HT-29 (cell line): ENCODE data around the gene BOD1L1. TPM values are rescaled to one million over a fixed set of nuclear protein-coding genes. Genes with fewer than 3 reads are reported as not detected.
"Not testable (repeated sequence)": the region's sequence is repeated elsewhere in the genome, so short reads cannot be mapped to it uniquely, and the experiment has no call there.

ENCODE experiments used
- DNase-seq: peaks from one replicate; pipeline ENCODE4 v3.0.0-alpha.2; 2015; ENCODE audit warnings: low spot score
- total RNA-seq: library from RNA; depleted of rRNA; stranded (reverse); fragments of >200 nt; shearing (Covaris generic); gene quantifications from 2 replicates; pipeline ENCODE4 v1.2.3, GENCODE V29; 2014

BOD1L1 gene
- total RNA-seq, 1 experiment from 2014 or later = 9.9 TPM

DNA sequence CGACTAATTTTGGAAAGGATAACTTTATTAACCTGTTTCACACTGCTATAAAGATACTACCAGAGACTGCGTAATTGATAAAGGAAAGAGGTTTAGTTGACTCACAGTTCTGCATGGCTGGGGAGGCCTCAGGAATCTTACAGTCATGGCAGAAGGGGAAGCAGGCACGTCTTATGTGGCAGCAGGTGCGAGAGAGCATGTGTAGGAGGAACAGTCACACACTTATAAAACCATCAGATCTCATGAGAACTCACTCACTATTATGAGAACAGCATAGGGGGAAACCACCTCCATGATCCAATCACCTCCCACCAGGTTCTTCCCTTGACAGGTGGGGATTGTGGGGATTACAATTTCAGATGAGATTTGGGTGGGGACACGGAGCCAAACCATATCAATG, 67.4 kb downstream of the BOD1L1 start:
- not testable (repeated sequence) for DNase-seq

GRCh38 chr4:13559413-13559812, 68.1 kb downstream of the BOD1L1 start:
- peak; percentile 17 for DNase-seq

DNA sequence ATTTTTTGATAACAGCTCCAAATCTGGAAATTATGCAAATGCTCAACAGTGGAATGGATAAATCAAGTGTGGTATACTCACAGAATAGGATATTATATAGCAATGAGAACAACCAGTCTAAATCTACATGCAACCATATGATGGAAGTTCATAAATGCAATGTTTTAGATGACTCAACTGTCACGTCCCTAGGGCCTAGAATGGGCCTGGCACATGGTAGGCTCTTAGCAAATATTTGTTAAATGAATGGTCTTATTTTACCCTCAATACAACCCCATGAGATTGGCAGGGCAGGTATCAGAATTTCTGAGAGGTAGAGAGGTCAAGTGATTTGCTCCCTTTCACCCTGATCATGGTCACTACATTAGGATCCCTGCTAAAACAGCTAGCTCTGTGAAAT, 68.6 kb downstream of the BOD1L1 start:
- no peak for DNase-seq

- no peak for DNase-seq
Measured at GRCh38 chr4:13555325-13555724, 72.2 kb downstream of the BOD1L1 start.

DNA sequence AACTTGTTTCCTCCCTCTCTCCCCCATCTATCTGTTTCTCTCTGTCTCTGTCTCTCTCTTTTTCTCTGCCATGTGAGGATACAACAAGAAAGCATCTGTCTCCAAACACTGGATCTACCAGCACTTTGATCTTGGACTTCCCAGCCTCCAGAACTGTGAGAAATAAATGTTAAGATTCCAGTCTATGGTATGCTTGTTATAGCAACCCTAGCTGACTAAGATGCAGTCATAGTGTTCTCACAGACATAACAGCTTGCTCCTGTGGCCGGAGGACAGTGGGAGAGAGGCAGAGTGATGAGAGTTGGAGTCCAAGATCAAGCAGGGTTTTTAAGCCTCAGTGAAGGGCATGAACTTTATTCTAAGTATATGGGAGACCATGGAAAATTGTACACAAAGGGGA, 74.4 kb downstream of the BOD1L1 start:
- DNase-seq = no peak

DNA sequence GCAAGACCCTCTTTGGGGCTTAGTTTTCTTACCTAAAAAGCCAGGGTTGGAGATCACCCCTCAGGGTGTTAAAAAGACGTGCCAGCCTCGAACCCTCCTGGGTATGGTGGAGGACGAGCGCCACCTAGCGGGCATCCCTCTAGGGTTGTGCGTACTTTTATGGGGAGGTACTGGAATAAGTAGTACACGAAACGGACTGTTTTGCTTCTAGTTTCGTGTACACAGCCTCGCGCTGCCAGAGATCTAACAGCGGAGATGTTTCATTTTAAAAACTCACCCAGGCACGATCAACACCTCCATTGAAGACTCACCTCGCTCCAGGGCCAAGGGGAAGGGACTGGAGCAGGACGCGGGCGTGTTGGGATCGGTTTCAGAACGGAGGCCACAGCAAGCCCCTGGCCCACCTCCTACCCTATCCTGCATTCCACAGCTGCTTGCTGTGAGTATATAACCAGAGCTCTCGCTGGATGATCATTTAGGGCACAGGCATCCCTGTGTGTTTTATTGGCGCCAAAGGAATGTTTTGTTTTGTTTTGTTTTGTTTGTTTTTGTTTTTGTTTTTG, 78.5 kb downstream of the BOD1L1 start:
- DNase-seq = peak; percentile 85

- DNase-seq = no peak
Measured at GRCh38 chr4:13548059-13548983, 79.2 kb downstream of the BOD1L1 start.

DNA sequence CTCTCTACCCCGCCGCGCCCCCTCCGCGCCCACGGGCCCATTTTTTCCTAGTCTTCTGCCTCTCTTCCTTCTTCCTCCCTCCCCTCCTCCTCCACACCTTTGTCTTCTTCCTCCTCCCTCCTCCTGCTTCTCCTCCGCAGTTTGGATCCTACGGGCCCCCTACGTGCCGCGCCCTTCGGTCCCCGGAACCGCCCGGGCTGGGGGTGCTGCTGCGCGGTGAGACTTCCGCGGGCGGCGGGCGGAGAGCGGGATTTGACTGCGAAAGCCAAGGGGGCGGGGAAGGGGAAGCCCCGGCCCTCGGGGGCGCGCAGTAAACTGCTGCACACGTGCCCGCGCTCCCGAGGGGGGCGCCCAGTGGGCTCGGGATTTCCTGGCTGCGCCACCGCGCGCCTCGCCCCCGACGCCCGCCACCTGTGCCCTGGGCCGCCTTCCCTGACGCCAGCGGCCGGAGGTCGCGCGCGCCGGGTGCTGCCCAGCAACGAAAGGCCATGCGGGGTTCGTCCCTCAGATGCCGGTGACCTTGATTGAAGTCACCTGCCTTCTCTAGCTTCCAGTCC, 80.0 kb downstream of the BOD1L1 start:
- no peak for DNase-seq

DNA sequence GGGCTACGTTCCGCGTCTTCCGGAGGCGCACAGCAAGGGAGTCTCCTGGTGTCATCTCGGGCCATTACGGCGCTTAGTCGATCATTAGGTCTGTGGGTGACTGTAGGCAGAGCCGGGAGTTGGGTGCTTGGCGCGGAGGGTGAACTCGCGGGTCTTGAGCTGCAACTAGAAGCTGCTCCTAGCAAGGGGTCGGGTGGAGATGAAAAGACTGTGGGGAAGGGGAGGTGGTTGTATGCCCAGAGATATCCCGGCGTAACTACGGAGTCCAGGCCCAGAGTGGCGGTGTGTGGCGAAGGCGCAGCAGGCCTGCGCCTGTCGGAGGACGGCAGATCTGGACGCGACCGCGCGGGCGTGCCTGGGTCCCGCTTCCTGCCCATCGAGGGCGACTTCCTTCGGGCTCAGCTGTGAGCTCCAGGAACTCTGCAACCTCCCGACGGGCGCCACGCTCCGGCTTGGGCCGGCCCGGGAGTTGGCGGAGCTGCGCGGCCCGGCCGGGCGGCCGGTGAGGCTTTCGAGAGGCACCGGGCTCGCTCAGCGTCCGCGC, 80.5 kb downstream of the BOD1L1 start:
- DNase-seq = no peak

DNA sequence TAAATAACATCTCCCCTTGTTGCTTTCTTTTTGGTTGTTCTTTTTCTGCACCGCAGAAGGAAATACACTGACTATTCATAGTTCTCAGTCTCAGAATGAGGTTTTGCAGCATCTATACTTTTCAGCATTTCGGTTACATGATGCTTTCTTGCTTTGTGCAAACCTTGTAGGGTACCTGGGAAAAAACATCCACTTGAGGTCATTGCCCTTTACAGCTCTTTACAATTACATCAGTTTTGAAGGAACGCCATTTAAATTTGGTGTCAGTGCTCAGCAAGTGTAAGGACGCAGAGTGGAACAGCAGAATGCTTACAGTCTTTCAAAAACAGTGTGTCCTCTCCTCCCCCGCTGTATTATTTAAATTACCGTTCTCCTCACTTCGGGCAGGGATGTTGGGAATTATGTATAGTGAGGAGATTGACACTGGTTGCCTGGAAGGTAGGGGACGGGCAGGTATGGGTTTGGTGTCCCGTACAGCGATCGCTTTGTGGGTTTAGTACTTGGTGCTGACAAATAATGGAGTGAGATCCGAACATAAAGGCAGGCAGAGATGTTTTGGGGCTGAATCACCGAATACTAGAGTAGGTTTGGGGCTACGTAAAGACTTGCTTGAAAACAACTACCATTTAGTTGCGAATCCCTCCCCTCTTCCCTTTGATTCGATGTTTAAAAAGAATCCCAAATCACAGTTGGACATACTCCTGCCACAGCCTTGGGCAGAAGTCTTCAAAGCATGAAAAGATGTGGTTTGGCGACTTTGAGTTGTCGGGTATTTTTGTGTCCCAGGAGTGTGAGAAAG, 81.2 kb downstream of the BOD1L1 start:
- no peak for DNase-seq

- no peak for DNase-seq
Measured at GRCh38 chr4:13545394-13545808, 82.1 kb downstream of the BOD1L1 start.

DNA sequence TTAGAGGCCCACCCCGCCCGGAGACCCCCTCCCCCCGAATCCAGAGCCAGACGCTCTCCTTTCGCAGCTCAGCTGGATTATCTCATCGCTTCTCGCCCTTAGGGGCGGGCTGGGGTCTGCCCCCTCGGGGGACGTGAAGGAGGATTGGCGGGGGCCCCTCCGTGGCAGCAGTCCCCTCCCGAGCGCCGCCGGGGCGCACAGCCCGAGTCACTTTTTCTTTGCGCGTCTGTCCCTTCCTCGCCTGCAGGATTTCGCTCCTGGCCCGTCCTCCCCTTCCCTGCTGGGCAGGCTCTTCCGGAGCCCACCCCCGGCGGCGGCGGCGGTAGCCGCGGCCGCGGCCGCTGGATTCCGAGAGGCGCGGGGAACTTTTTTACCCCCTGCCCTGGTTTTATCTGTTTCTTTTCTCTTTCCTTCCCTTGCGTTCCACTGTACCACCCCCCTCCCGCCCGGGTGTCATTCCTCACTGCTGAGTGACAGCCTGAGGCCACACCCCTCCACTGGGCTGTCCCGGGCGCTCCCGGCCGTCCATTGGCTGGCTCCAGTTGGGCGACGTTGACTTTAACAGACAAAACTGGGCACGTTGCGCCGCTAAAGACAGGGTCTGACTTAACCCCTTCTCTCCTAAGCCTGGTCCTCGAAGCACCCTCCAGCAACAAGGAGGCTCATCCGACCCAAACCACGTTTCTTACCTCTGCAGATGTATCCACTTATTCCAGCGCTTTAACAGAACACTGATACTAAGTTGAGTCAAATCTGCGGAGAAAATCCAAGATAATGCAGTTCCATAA, 82.7 kb downstream of the BOD1L1 start:
- peak; percentile 51 for DNase-seq

DNA sequence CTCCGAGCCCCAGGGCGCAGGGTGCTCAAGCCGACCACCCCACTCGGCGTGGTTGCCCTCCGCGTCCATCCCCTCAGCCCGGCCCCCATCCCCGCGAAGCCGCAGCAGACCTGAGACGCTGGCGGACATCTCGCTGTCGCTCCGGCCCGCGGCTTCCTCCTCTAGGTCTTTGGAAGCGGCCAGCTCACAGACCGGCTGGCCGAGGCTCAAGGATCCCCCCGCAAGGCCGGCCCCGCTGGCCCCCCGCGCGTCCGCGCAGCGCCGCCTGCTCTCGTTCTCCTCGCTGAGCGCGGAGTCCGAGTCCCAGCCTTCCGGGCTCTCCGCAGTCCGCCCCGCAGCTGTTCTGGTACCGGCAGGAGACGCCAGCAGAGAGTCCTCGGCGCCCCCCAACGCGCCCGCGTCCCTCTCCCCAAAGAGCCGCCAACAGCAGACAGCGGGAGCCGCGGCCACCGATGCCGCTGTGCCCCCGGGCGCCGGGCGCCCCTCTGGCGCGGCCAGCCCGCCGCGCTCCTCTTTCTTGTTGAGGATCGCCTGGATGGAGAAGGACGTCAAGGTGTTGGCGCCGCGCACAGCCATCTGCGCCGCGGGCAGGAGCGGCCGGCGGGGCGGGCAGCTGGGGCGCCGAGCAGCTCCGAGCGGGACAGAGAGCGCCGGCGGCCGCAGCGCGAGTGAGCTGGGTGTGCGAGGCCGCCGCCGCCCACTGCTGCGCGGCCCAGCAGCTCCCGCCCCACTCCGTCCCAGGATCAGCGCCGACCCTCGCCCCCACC, 83.5 kb downstream of the BOD1L1 start, which contains the start of gene NKX3-2:
Gene NKX3-2, minus strand, starts transcription at position 670 of the 767 bp plus-strand sequence. Its CDS starts 94 bp downstream, at position 576.
- DNase-seq = peak; percentile 11

DNA sequence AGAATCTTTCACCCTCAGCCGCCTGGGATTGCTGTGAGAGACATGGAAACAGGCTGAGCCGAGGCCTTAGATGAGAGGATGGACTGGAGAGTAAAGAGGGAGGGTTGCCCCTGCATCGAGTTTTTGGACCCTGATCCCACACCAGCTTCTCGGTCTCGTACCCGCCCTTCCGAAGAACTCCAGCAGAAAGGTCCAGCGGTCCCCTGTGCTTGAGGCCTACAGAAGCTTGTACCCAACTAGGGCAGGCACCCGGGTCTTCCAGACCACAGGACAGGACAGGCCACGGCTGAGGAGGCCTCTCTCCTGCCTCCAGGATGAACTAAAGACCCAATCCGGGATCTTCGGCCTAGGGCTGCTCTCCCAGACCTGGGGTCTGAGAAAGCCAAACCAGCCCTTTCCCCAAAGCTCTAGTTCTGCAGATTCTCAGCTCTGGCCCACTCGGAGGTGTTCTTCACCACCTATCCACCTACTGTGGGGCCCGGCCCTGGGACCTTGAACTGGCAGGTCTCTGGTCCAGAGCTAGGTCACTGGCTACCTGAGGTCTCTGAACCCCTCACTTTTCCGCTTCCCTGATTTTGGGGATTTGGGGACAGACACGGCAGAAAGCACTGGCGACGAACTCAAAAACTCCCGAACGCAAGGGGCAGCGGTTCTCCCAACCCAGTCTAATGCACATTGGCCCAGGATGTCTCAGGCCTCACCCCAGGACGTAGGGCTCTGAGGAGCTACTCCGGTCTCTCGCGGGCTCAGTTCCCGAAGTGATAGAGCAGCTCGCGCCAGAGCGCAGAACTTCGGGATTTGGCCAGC, 84.3 kb downstream of the BOD1L1 start:
- no peak for DNase-seq

DNA sequence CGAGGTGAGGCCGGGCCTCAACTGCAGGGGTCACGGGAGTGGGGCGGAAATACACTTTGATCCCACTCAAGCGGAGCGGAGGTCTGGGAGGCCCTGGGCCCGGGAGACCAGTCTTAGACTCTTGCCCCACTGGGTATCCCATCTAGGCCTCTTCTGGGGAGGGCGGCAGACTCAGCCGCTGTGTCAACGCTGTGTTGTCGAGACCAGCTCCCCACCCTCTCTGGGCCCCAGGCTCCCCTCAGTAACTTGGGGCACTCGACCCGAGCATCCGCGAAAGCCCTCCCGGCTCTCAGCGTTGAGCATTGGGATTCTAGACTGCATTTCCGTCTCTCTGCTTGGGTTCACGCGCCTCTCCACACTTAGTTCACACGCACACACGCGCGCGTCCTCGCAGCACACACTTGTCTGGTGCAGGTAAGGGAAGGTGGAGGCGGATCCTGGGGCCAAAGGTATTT, 84.9 kb downstream of the BOD1L1 start:
- DNase-seq = no peak

- no peak for DNase-seq
Measured at GRCh38 chr4:13541720-13542576, 85.6 kb downstream of the BOD1L1 start.

GRCh38 chr4:13541176-13541604, 86.3 kb downstream of the BOD1L1 start:
- no peak for DNase-seq
